ENCODE results near the gene MMD.

Gene MMD

DNA sequence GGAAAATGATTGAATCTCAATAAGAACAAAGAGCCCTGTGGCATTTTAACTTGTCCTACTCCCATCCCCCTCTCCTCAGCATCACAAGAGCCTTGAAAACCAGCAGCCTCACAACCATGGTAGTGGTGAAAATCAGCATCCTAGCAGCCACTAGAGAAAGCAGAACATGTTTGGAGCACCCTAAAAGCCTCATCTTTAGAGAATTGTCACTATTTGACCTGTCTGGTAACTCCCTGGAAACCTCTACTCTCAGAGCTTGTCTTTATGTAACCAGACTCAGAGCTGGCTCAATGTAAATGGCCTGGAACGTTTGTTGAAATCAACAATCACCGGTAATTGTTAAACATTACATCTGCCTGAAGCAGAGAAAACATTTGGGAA lies 70.8 kb downstream of the MMD start:
- no peak for DNase-seq (ENCODE audit: low read depth)

DNA sequence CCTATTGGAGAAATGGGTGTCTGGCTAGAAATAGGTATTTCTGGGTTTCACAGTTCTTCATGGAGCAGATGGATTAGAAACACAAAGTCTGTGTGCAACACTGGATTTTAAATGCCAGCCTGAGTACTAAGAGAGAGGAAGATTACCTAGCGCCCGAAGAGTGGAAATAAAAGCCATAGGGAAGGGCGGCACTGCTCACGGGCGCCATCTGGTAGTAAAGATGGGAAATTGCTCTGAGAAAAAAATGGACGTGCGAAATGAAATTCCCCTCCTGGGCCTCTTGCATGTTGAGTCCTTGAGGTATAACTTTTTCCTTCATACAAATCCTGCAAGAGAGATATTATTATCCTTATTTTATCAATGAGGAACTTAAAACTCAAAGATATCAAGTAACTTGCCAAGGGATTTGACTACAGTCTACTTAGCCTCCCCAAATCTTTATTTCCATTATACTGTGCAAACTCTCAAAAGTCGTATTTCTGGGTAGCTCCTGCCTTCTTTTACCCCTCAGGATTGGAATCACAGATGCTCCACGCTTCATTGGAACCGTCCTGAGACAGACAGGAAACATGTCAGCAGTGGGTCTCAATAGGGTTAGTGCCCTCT lies 72.8 kb downstream of the MMD start:
- DNase-seq (ENCODE audit: low read depth), result no peak

DNA sequence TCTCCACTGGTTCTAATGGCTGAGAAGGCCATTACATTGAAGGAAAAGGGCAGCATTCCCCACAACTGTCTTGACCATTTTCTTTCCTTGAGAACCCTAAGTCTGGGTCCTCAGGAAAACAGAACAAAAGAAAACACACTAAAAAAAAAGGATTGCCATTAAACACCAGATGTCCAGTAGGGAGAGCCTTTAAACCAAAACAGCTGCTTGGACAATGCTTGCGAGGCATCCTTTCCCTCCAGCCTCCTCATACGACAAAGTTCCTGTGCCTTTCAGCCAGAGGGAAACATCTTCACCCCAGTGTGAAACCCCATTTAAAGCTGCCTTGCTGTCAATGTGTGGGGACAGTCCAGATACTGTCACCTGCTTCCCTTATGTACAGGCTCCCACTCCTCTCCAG lies 74.3 kb downstream of the MMD start:
- DNase-seq (ENCODE audit: low read depth), result no peak

DNA sequence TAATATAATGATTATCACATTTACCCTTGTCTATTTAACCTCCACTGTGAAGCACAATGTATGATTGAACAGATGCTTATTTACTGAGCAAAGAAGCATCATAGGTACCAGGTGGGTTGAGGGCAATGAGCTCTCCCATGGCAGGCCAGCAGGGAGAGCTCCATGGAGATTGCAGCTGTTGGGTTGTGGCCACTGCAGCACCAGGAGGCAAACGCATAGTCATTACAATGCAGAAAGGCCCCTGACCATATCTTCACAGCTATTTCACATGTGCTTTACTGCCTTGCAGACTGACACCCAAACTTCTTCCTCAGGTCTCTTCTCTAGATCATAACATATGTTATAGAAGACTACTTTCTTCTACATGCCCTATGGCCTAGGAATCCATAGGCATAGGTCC lies 75.0 kb downstream of the MMD start:
- DNase-seq (ENCODE audit: low read depth), result no peak

DNA sequence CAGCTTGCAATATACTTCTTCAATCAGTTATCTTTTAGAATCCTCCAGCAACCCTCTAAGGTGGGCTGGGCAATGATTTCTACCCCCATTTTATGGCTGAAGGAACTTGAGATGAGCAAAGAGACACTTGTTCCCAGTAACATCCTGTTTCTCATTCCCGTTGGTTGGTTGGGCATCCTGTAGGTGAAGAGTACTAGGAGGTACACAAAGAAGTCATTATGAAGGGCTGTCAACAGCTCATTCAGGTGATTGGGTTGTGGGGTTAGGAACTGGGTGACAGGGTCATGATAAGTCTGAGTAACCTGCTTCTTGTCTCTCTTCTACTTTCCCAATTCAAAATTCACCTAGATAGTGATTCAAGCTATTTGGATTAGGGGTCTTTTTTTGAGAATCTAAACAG lies 76.5 kb downstream of the MMD start:
- no peak for DNase-seq (ENCODE audit: low read depth)

DNA sequence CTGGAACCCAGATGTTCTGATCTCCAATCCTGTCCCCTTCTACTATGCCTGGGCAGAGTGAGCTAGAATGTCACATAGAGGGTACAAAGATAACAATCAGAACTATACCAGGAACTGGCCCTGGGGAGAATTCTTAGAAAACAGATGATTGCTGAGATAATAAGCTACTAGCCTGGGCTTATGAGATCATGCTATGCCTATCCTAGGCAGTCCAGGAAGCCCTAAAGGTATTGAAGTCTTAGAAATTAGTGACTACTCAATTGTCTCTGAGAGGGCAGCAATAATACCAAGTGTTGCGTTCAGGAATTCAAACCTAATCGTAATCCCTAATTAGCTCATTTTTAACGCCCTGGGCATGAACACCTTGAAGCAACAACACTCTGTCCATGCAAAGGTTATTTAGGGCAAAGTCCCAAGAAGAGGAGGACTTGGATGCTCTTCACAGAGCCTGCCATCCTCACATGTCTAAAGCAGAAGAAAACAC lies 77.1 kb downstream of the MMD start:
- peak; percentile 82 for DNase-seq (ENCODE audit: low read depth)

DNA sequence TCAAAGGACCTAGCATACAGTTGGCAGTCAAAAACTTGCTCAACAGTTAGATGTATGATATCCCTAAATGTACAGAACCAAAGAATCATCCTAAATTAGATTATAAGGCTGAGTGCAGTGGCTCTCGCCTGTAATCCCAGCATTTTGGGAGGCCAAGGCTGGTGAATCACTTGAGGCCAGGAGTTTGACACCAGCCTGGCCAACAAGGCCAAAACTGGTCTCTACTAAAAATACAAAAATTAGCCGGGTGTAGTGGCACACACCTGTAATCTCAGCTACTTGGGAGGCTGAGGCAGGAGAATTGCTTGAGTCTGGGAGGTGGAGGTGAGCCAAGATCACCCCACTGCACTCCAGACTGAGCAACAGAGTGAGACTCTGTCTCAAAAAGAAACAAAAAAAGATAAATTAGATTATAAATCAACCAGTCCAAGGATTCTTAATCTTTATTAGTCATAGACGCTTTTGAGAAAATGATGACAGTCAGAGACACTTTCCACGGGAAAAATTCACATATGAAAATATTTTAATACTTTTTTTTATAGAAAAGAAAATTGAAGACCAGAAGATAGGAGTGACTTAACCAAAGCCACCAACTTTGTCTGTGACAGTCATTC lies 77.6 kb downstream of the MMD start:
- no peak for DNase-seq (ENCODE audit: low read depth)

DNA sequence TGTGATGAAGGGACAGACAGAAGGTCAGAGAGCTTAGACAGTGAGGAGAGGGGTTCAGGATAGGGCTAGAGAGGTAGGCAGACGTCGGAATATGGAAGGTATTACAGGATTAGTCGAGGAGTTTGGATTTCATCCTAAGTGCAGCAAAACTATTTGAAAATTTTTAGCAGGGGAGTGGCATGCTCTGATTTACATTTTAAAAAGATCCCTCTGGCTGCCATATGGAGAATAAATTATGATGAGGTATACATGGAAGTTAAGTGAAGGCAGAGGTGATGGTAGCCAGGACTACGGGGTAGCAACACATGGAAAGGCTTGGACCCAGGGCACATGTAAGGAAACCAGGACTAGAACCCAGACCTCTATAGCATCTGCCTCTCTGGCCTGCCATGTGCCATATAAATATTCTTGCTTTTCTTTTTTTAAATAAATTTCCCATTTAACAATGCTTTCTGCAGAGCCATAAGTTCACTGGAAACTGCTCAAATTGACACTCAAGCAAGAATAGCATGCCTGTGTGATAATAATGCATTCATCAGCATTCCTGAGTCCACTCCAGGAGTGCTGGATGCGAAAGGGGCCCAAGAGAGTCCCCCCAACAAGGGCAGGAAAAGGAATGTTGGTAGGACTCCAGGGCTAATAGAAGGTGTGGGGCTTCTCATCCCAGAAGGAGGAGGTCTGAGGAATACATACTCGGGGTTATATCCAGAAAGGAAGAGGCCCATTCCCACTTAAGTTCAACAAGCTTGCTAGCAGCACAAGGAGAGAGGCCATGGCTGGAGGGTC lies 78.6 kb downstream of the MMD start:
- no peak for DNase-seq (ENCODE audit: low read depth)
